GM23338 (cell line): Measurements from ENCODE around the gene OR8B2. TPM values are rescaled to one million over a fixed set of nuclear protein-coding genes. Genes with fewer than 3 reads are reported as not detected.
"Not testable (repeated sequence)": the region's sequence is repeated elsewhere in the genome, so short reads cannot be mapped to it uniquely, and the experiment has no call there.

Experiments used
- ATAC-seq: fragments of 200-7000 bp; cut with Tn5 transposase; 3 replicates; pipeline ENCODE4 v1.9.1; 2020
- DNase-seq: peaks from one replicate; pipeline ENCODE4 v3.0.0-alpha.2; 2015; ENCODE audit warnings: low spot score
- H2AFZ ChIP-seq: fragments of 200-600 bp; sonication (generic); 2 replicates; pipeline ENCODE4 v1.8.0; 2016; ENCODE audit warnings: antibody characterized with exemption, mild to moderate bottlenecking, moderate library complexity
- H3F3A ChIP-seq: fragments of 200-600 bp; sonication (generic); replicated peaks from 2 replicates; pipeline ENCODE4 v1.8.0; 2017; ENCODE audit warnings: antibody characterized with exemption, mixed run types, low read depth
- H3K27ac ChIP-seq: fragments of 200-600 bp; sonication (generic); 2 replicates; pipeline ENCODE4 v1.6.1; 2016; ENCODE audit warnings: low read depth
- H3K27me3 ChIP-seq: fragments of 200-600 bp; sonication (generic); 2 replicates; pipeline ENCODE4 v1.8.0; 2016; ENCODE audit warnings: mild to moderate bottlenecking, mixed run types, moderate library complexity; ENCODE audit not compliant: insufficient read depth
- H3K36me3 ChIP-seq: fragments of 200-600 bp; sonication (generic); 2 replicates; pipeline ENCODE4 v1.8.0; 2016; ENCODE audit warnings: mild to moderate bottlenecking; ENCODE audit not compliant: insufficient read depth
- H3K4me1 ChIP-seq: fragments of 200-600 bp; sonication (generic); 2 replicates; pipeline ENCODE4 v1.8.0; 2016; ENCODE audit warnings: mild to moderate bottlenecking, moderate library complexity; ENCODE audit not compliant: insufficient read depth
- H3K4me2 ChIP-seq: fragments of 200-600 bp; sonication (generic); 2 replicates; pipeline ENCODE4 v1.7.1; 2017; ENCODE audit warnings: mixed run types
- H3K4me3 ChIP-seq: fragments of 200-600 bp; sonication (generic); 2 replicates; pipeline ENCODE4 v1.6.1; 2016; ENCODE audit warnings: mixed run types
- H3K79me2 ChIP-seq: fragments of 200-600 bp; sonication (generic); replicated peaks from 2 replicates; pipeline ENCODE4 v1.8.0; 2017; ENCODE audit warnings: mild to moderate bottlenecking; ENCODE audit not compliant: insufficient read depth
- H3K9me2 ChIP-seq: fragments of 200-600 bp; sonication (generic); 2 replicates; pipeline ENCODE4 v1.8.0; 2017; ENCODE audit not compliant: insufficient read depth
- H4K20me1 ChIP-seq: fragments of 200-600 bp; sonication (generic); replicated peaks from 2 replicates; pipeline ENCODE4 v1.8.0; 2017; ENCODE audit warnings: mild to moderate bottlenecking; ENCODE audit not compliant: insufficient read depth
- H3K27ac Mint-ChIP-seq: 2 replicates; pipeline ENCODE4 v1.8.0; 2020; ENCODE audit warnings: inconsistent platforms, mild to moderate bottlenecking, moderate library complexity, mixed read lengths
- H3K27me3 Mint-ChIP-seq: 3 replicates; pipeline ENCODE4 v1.8.0; 2022; ENCODE audit warnings: low read depth, mild to moderate bottlenecking, moderate library complexity, mixed read lengths, inconsistent platforms; ENCODE audit not compliant: insufficient read depth, poor library complexity
- H3K36me3 Mint-ChIP-seq: 3 replicates; pipeline ENCODE4 v1.8.0; 2021; ENCODE audit warnings: low read depth, mild to moderate bottlenecking, inconsistent platforms, moderate library complexity, mixed read lengths
- H3K4me1 Mint-ChIP-seq: 3 replicates; pipeline ENCODE4 v1.8.0; 2020; ENCODE audit warnings: mild to moderate bottlenecking, inconsistent platforms, mixed read lengths
- H3K4me3 Mint-ChIP-seq: 3 replicates; pipeline ENCODE4 v1.8.0; 2021; ENCODE audit warnings: moderate library complexity, mild to moderate bottlenecking, inconsistent platforms, mixed read lengths
- H3K9me3 Mint-ChIP-seq: 3 replicates; pipeline ENCODE4 v1.8.0; 2020; ENCODE audit warnings: moderate library complexity, mild to moderate bottlenecking, inconsistent platforms, mixed read lengths
- POLR2AphosphoS5 ChIP-seq: IDR thresholded peaks from 2 replicates; pipeline ENCODE4 v1.6.1; 2016; ENCODE audit warnings: antibody characterized with exemption, low read depth
- STAT1 ChIP-seq: IDR thresholded peaks from one replicate; pipeline ENCODE4 v1.6.1; 2016; ENCODE audit warnings: antibody characterized with exemption; ENCODE audit not compliant: unreplicated experiment
- ZNF114 ChIP-seq: fragments of 250-450 bp; sonication (Bioruptor Pico); IDR thresholded peaks from 2 replicates; pipeline ENCODE4 v1.5.0; 2020; ENCODE audit warnings: mild to moderate bottlenecking, moderate library complexity
- polyA plus RNA-seq: library from polyadenylated mRNA; unstranded; fragments of >200 nt; fragmentation: Nextera tagmentation; extraction: Ambion mirVana; gene quantifications from 2 replicates; pipeline ENCODE4 v1.2.1, GENCODE V29; 2016
- total RNA-seq: library from RNA; depleted of rRNA; stranded (reverse); fragments of >200 nt; shearing (Covaris generic); gene quantifications from 2 replicates; pipeline ENCODE4 v1.2.3, GENCODE V29; 2014
- TF ChIP-seq, protein P1 (sequence below), 2 experiments: fragments of 200-600 bp in 1 of 2; sonication (generic) in 1 of 2; conservative IDR thresholded peaks; 2 replicates each; pipeline versions ENCODE4 v1.5.1 to v1.6.1; 2016 to 2017; ENCODE audit warnings: antibody characterized with exemption in 2 of 2, low read depth in 2 of 2, mild to moderate bottlenecking in 2 of 2, moderate library complexity in 1 of 2

The OR8B2 gene
- total and polyA plus RNA-seq, 2 experiments from 2014 or later, result not detected

DNA sequence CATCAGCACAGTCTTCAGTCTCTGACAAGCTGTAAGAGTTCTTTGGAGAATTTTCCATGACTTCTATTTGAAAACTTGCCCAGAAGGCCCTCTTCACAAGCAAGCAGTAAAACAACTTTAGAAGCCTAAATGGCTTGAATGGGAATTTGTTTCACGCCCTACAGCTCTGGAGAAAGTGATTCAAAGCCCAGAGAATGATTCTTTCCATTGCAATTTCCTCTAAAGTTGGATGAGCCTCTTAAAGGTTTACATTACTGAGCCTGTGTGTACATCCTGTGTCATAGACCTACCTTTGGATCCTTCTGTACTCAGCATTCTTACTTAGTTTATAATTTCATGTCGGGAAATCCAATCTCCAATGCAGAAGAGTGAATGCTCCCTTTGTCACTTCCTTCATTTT lies 21.3 kb upstream of the OR8B2 start:
- Histone ChIP-seq H3K4me3 (no peak overlapping the region), H3K27ac (no peak overlapping the region), H3K4me1 (no peaks in the 10 kb centered on the region), H4K20me1 (no peaks in the 10 kb centered on the region), H2AFZ (no peak overlapping the region), H3K36me3 (peaks cover 5% of the 10 kb centered on the region; the same call in 1 of the 2 replicates), H3K79me2 (no peaks in the 10 kb centered on the region), H3K4me2 (no peak overlapping the region), H3K27me3 (no peaks in the 10 kb centered on the region), H3F3A (no peaks in the 10 kb centered on the region), H3K9me2 (no peaks in the 10 kb centered on the region)
- Mint-ChIP-seq H3K4me3 (no peak overlapping the region), H3K4me1 (no peaks in the 10 kb centered on the region; the same call in 2 of the 3 replicates), H3K36me3 (peaks cover 7% of the 10 kb centered on the region; the same call in 2 of the 3 replicates), H3K27me3 (no peaks in the 10 kb centered on the region), H3K9me3 (peaks cover 8% of the 10 kb centered on the region; the same call in 2 of the 3 replicates), H3K27ac (no peak overlapping the region)
- TF ChIP-seq STAT1, result no peak
- DNase-seq (no peak), ATAC-seq (no peak)

DNA sequence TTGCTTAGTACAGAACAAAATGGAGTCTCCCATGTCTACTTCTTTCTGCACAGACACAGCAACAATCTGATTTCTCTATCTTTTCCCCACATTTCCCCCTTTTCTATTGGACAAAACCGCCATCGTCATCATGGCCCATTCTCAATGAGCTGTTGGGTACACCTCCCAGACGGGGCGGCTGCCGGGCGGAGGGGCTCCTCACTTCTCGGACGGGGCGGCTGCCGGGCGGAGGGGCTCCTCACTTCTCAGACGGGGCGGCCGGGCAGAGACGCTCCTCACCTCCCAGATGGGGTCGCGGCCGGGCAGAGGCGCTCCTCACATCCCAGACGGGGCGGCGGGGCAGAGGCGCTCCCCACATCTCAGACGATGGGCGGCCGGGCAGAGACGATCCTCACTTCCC lies 18.9 kb upstream of the OR8B2 start:
- H3F3A ChIP-seq, H3K9me2 ChIP-seq, ATAC-seq: not testable (repeated sequence)

DNA sequence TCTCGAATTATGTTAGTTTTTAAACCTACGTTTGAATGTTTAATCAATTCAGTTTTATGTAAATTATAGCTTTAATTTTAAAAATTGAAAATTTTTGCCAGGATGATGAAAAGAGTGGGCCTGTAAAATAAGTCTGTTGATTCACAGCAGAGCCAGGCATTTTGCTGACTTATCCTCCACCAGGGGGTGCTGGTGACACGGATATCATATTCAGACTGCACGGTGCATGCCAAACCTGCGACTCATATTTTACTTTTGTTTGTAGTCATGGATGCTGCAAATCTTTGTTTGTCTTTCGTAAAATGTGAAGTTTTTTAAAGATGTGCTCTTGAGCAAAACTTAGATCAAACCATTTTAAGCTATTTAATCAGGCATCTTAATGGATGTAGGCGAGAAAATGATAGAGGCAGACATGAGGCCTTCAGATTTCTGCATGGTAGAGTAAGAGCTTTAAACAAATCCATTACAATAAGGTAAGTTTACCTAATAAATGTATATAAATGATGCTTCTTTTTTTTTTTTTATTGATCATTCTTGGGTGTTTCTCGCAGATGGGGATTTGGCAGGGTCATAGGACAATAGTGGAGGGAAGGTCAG lies 18.1 kb upstream of the OR8B2 start:
- Mint-ChIP-seq H3K36me3 (peaks cover 7% of the 10 kb centered on the region; the same call in 2 of the 3 replicates), H3K4me3 (no peak overlapping the region), H3K9me3 (peaks cover 8% of the 10 kb centered on the region; the same call in 2 of the 3 replicates), H3K27me3 (peaks cover 3% of the 10 kb centered on the region), H3K27ac (0 out of 2 replicates have a peak overlapping the region, but pooled peaks have one; percentile 60), H3K4me1 (no peaks in the 10 kb centered on the region; the same call in 2 of the 3 replicates)
- DNase-seq (peak; percentile 84), ATAC-seq (peak; percentile 74)
- H3F3A ChIP-seq, result no peaks in the 10 kb centered on the region
- no peak overlapping the region for H3K27ac ChIP-seq
- TF ChIP-seq, protein P1, sequence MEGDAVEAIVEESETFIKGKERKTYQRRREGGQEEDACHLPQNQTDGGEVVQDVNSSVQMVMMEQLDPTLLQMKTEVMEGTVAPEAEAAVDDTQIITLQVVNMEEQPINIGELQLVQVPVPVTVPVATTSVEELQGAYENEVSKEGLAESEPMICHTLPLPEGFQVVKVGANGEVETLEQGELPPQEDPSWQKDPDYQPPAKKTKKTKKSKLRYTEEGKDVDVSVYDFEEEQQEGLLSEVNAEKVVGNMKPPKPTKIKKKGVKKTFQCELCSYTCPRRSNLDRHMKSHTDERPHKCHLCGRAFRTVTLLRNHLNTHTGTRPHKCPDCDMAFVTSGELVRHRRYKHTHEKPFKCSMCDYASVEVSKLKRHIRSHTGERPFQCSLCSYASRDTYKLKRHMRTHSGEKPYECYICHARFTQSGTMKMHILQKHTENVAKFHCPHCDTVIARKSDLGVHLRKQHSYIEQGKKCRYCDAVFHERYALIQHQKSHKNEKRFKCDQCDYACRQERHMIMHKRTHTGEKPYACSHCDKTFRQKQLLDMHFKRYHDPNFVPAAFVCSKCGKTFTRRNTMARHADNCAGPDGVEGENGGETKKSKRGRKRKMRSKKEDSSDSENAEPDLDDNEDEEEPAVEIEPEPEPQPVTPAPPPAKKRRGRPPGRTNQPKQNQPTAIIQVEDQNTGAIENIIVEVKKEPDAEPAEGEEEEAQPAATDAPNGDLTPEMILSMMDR (conservative IDR thresholded peaks at IDR 0.05; ENCODE audit: low read depth in 2 of 2), result peak; percentile 83 to 94
- no peak for TF ChIP-seq POLR2AphosphoS5
- TF ChIP-seq ZNF114, result no peak
- H3K4me2 ChIP-seq, result no peak overlapping the region
- no peaks in the 10 kb centered on the region for H4K20me1 ChIP-seq
- H3K4me3 ChIP-seq, result no peak overlapping the region
- H3K4me1 ChIP-seq, result no peaks in the 10 kb centered on the region
- H3K9me2 ChIP-seq, result no peaks in the 10 kb centered on the region
- H3K79me2 ChIP-seq, result no peaks in the 10 kb centered on the region
- H3K36me3 ChIP-seq, result peaks cover 5% of the 10 kb centered on the region; the same call in 1 of the 2 replicates
- H2AFZ ChIP-seq, result no peak overlapping the region
- H3K27me3 ChIP-seq, result no peaks in the 10 kb centered on the region

More for the DNA sequence above, 18.9 kb upstream of the OR8B2 start:
- H3K9me3 Mint-ChIP-seq, H4K20me1 ChIP-seq, H3K36me3 Mint-ChIP-seq, H3K27me3 Mint-ChIP-seq, H3K4me1 ChIP-seq, DNase-seq, H3K36me3 ChIP-seq, H3K27ac Mint-ChIP-seq, H3K4me3 Mint-ChIP-seq, H3K27me3 ChIP-seq, H3K27ac ChIP-seq, H3K4me1 Mint-ChIP-seq, H3K4me2 ChIP-seq, H3K4me3 ChIP-seq, H3K79me2 ChIP-seq, H2AFZ ChIP-seq: not testable (repeated sequence)
